Measurements from ENCODE around the gene ARHGEF33. TPM values are rescaled to one million over a fixed set of nuclear protein-coding genes. Genes with fewer than 3 reads are reported as not detected.

Gene ARHGEF33
- total RNA-seq, 1 experiment from 2014 or later, result 0.71 TPM

- intact Hi-C loops (cut with micrococcal nuclease; ENCODE audit: unreplicated experiment), result no loop called here
- CTCF ChIA-PET, result no interaction called here
- DNase-seq, result no peak
- no TSS peak for BruUV-seq (replicated peaks)
- Mint-ChIP-seq H3K36me3 (ENCODE audit: insufficient read depth, unreplicated experiment) (peaks cover 4% of the 10 kb centered on the region), H3K4me1 (ENCODE audit: low read depth, unreplicated experiment) (no peaks in the 10 kb centered on the region), H3K4me3 (ENCODE audit: low read depth, unreplicated experiment) (no peak overlapping the region), H3K27ac (ENCODE audit: unreplicated experiment) (no peak overlapping the region), H3K27me3 (ENCODE audit: unreplicated experiment) (no peaks in the 10 kb centered on the region), H3K9me3 (ENCODE audit: low read depth, unreplicated experiment) (no peaks in the 10 kb centered on the region)
- TF ChIP-seq CTCF (IDR thresholded peaks at IDR 0.05; ENCODE audit: unreplicated experiment), result no peak
These were observed 92.8 kb downstream of the ARHGEF33 start for GRCh38 chr2:38982498-38982897.

- no peak for TF ChIP-seq CTCF (IDR thresholded peaks at IDR 0.05; ENCODE audit: unreplicated experiment)
- CTCF ChIA-PET, result no interaction called here
- H3K4me3 Mint-ChIP-seq (ENCODE audit: low read depth, unreplicated experiment), result no peak overlapping the region
These were observed 99.0 kb downstream of the ARHGEF33 start for GRCh38 chr2:38988716-38989115.

GRCh38 chr2:38991899-38992298 lies 102.2 kb downstream of the ARHGEF33 start:
- no peaks in the 10 kb centered on the region for H3K9me3 Mint-ChIP-seq (ENCODE audit: low read depth, unreplicated experiment)
- no peaks in the 10 kb centered on the region for H3K27me3 Mint-ChIP-seq (ENCODE audit: unreplicated experiment)
- no peaks in the 10 kb centered on the region for H3K4me1 Mint-ChIP-seq (ENCODE audit: low read depth, unreplicated experiment)
- H3K4me3 Mint-ChIP-seq (ENCODE audit: low read depth, unreplicated experiment), result no peak overlapping the region
- no peak for TF ChIP-seq CTCF (IDR thresholded peaks at IDR 0.05; ENCODE audit: unreplicated experiment)
- CTCF ChIA-PET, result no interaction called here
- H3K36me3 Mint-ChIP-seq (ENCODE audit: insufficient read depth, unreplicated experiment), result no peaks in the 10 kb centered on the region
- intact Hi-C loops (cut with micrococcal nuclease; ENCODE audit: unreplicated experiment), result no loop called here
- DNase-seq, result no peak
- H3K27ac Mint-ChIP-seq (ENCODE audit: unreplicated experiment), result no peak overlapping the region
- no TSS peak for BruUV-seq (replicated peaks)

More at GRCh38 chr2:38988716-38989115, 99.0 kb downstream of the ARHGEF33 start:
- intact Hi-C loops (cut with micrococcal nuclease; ENCODE audit: unreplicated experiment), result no loop called here
- no peak for DNase-seq
- BruUV-seq (replicated peaks), result no TSS peak
- no peaks in the 10 kb centered on the region for H3K9me3 Mint-ChIP-seq (ENCODE audit: low read depth, unreplicated experiment)
- no peaks in the 10 kb centered on the region for H3K27me3 Mint-ChIP-seq (ENCODE audit: unreplicated experiment)
- peaks cover 4% of the 10 kb centered on the region for H3K36me3 Mint-ChIP-seq (ENCODE audit: insufficient read depth, unreplicated experiment)
- no peaks in the 10 kb centered on the region for H3K4me1 Mint-ChIP-seq (ENCODE audit: low read depth, unreplicated experiment)
- H3K27ac Mint-ChIP-seq (ENCODE audit: unreplicated experiment), result no peak overlapping the region

- Mint-ChIP-seq H3K36me3 (ENCODE audit: insufficient read depth, unreplicated experiment) (no peaks in the 10 kb centered on the region), H3K9me3 (ENCODE audit: low read depth, unreplicated experiment) (no peaks in the 10 kb centered on the region)
These were observed 108.1 kb downstream of the ARHGEF33 start for GRCh38 chr2:38997781-38998180.

More at GRCh38 chr2:38997781-38998180, 108.1 kb downstream of the ARHGEF33 start:
- no TSS peak for BruUV-seq (replicated peaks)
- DNase-seq, result no peak
- no peak overlapping the region for H3K4me3 Mint-ChIP-seq (ENCODE audit: low read depth, unreplicated experiment)
- H3K27ac Mint-ChIP-seq (ENCODE audit: unreplicated experiment), result no peak overlapping the region
- H3K27me3 Mint-ChIP-seq (ENCODE audit: unreplicated experiment), result no peaks in the 10 kb centered on the region
- TF ChIP-seq CTCF (IDR thresholded peaks at IDR 0.05; ENCODE audit: unreplicated experiment), result no peak
- no peaks in the 10 kb centered on the region for H3K4me1 Mint-ChIP-seq (ENCODE audit: low read depth, unreplicated experiment)
- intact Hi-C loops (cut with micrococcal nuclease; ENCODE audit: unreplicated experiment), result no loop called here
- CTCF ChIA-PET, result no interaction called here

Measured in Calu3 (cell line).